IMR-90 (cell line): Measurements from ENCODE around the gene EFNB2. TPM values are rescaled to one million over a fixed set of nuclear protein-coding genes. Genes with fewer than 3 reads are reported as not detected.

Experiments
- ATAC-seq: fragments of 200-7000 bp; cut with Tn5 transposase; 2 replicates; pipeline ENCODE4 v1.9.1; 2020; ENCODE audit warnings: low read depth, mild to moderate bottlenecking, moderate library complexity
- BruUV-seq: library from RNA; stranded (reverse); fragments of 400-500 nt; replicated peaks from 2 replicates; lab custom pipeline; 2021; lab: Mats Ljungman, UMichigan
- CTCF ChIA-PET: fragments of 300-600 bp; formaldehyde crosslinking; extraction: SDS; loops from one replicate; lab custom pipeline; 2021; ENCODE audit warnings: antibody characterized with exemption; lab: Yijun Ruan, JAX
- POLR2A ChIA-PET: fragments of 300-600 bp; sonication (Branson Sonifier 250); formaldehyde crosslinking; loops from one replicate; lab custom pipeline; 2022; ENCODE audit warnings: antibody characterized with exemption; ENCODE audit not compliant: unreplicated experiment; lab: Charles Lee
- DNase-seq: peaks from one replicate; pipeline ENCODE4 v3.0.0; 2013
- H2AFZ ChIP-seq: replicated peaks from 2 replicates; pipeline ENCODE3; 2013; ENCODE audit warnings: low read length, mild to moderate bottlenecking; ENCODE audit not compliant: poor library complexity
- H2AK5ac ChIP-seq: 2 replicates; pipeline ENCODE4 v1.6.1; 2013; ENCODE audit warnings: low read depth, low read length, inconsistent platforms
- H2AK9ac ChIP-seq: replicated peaks from 2 replicates; pipeline ENCODE3; 2013; ENCODE audit warnings: mild to moderate bottlenecking, low read depth, low read length, moderate library complexity; ENCODE audit not compliant: poor library complexity
- H2BK120ac ChIP-seq: 2 replicates; pipeline ENCODE4 v1.6.1; 2013; ENCODE audit warnings: low read depth, low read length, inconsistent platforms
- H2BK15ac ChIP-seq: 3 replicates; pipeline ENCODE4 v1.6.1; 2013; ENCODE audit warnings: low read depth, low read length, inconsistent platforms
- H2BK20ac ChIP-seq: 2 replicates; pipeline ENCODE4 v1.6.1; 2013; ENCODE audit warnings: low read depth, mild to moderate bottlenecking, inconsistent platforms, low read length, moderate library complexity
- H2BK5ac ChIP-seq: 2 replicates; pipeline ENCODE4 v1.6.1; 2013; ENCODE audit warnings: mild to moderate bottlenecking, low read depth, low read length, inconsistent platforms; ENCODE audit not compliant: poor library complexity, severe bottlenecking
- H3K14ac ChIP-seq: replicated peaks from 2 replicates; pipeline ENCODE4 v1.6.1; 2013; ENCODE audit warnings: low read depth, low read length, inconsistent platforms
- H3K18ac ChIP-seq: 2 replicates; pipeline ENCODE4 v1.6.1; 2013; ENCODE audit warnings: low read depth, low read length, control low read depth
- H3K23ac ChIP-seq: 2 replicates; pipeline ENCODE4 v1.6.1; 2013; ENCODE audit warnings: low read depth, low read length, inconsistent platforms
- H3K27ac ChIP-seq: 2 replicates; pipeline ENCODE4 v1.5.1; 2013; ENCODE audit warnings: mild to moderate bottlenecking, control low read depth, low read length; ENCODE audit not compliant: insufficient read depth
- H3K27me3 ChIP-seq: 2 replicates; pipeline ENCODE4 v1.6.1; 2013; ENCODE audit warnings: low read length; ENCODE audit not compliant: control insufficient read depth, insufficient read depth
- H3K36me3 ChIP-seq: 2 replicates; pipeline ENCODE4 v1.6.1; 2013; ENCODE audit warnings: low read length, mixed read lengths; ENCODE audit not compliant: control insufficient read depth, insufficient read depth
- H3K4ac ChIP-seq: 2 replicates; pipeline ENCODE4 v1.6.1; 2013; ENCODE audit warnings: low read depth, low read length, inconsistent platforms
- H3K4me1 ChIP-seq: 2 replicates; pipeline ENCODE4 v1.6.1; 2013; ENCODE audit warnings: low read length, mixed read lengths; ENCODE audit not compliant: control insufficient read depth, insufficient read depth
- H3K4me2 ChIP-seq: 2 replicates; pipeline ENCODE4 v1.6.1; 2013; ENCODE audit warnings: low read depth, mild to moderate bottlenecking, control low read depth, low read length, moderate library complexity
- H3K4me3 ChIP-seq: 2 replicates; pipeline ENCODE4 v1.5.1; 2013; ENCODE audit warnings: low read depth, mild to moderate bottlenecking, control low read depth, low read length, moderate library complexity; ENCODE audit not compliant: insufficient read depth
- H3K56ac ChIP-seq: 2 replicates; pipeline ENCODE4 v1.6.1; 2013; ENCODE audit warnings: low read length, inconsistent platforms; ENCODE audit not compliant: insufficient read depth; ENCODE audit errors: extremely low read depth
- H3K79me1 ChIP-seq, 2 experiments: 2 replicates each; pipeline ENCODE4 v1.6.1; 2013; ENCODE audit warnings: low read length in 2 of 2, inconsistent platforms in 1 of 2, low read depth in 1 of 2
- H3K9ac ChIP-seq: 2 replicates; pipeline ENCODE4 v1.6.1; 2013; ENCODE audit warnings: low read depth, low read length, control low read depth
- H3K9me1 ChIP-seq: 2 replicates; pipeline ENCODE4 v1.6.1; 2013; ENCODE audit warnings: low read length, inconsistent platforms; ENCODE audit not compliant: insufficient read depth
- H3K9me3 ChIP-seq: 2 replicates; pipeline ENCODE4 v1.6.1; 2013; ENCODE audit warnings: low read length; ENCODE audit not compliant: control insufficient read depth, insufficient read depth
- H4K20me1 ChIP-seq: 2 replicates; pipeline ENCODE4 v1.6.1; 2013; ENCODE audit warnings: low read length, inconsistent platforms; ENCODE audit not compliant: insufficient read depth
- H4K5ac ChIP-seq: 2 replicates; pipeline ENCODE4 v1.6.1; 2013; ENCODE audit warnings: mild to moderate bottlenecking, low read depth, low read length, control low read depth
- H4K8ac ChIP-seq, 2 experiments: 2 replicates each; pipeline ENCODE4 v1.6.1; 2013; ENCODE audit warnings: low read depth in 2 of 2, low read length in 2 of 2, control low read depth in 1 of 2, inconsistent platforms in 1 of 2
- H4K91ac ChIP-seq: 2 replicates; pipeline ENCODE4 v1.6.1; 2013; ENCODE audit warnings: low read depth, low read length, inconsistent platforms; ENCODE audit not compliant: insufficient read depth
- BHLHE40 ChIP-seq: fragments of 150-350 bp; IDR thresholded peaks from 2 replicates; pipeline ENCODE4 v1.6.1; 2016; ENCODE audit warnings: mild to moderate bottlenecking, low read depth, low read length
- CEBPB ChIP-seq: IDR thresholded peaks from 2 replicates; pipeline ENCODE4 v1.6.1; 2012; ENCODE audit warnings: low read depth, low read length, improper control_type of control experiment
- CHD1 ChIP-seq: IDR thresholded peaks from 2 replicates; pipeline ENCODE4 v1.6.1; 2012; ENCODE audit warnings: low read depth, low read length, improper control_type of control experiment
- FOS ChIP-seq: fragments of 150-350 bp; IDR thresholded peaks from 2 replicates; pipeline ENCODE4 v1.6.1; 2016; ENCODE audit warnings: low read depth, low read length
- MAFK ChIP-seq: IDR thresholded peaks from 2 replicates; pipeline ENCODE4 v1.6.1; 2012; ENCODE audit warnings: low read depth, low read length, improper control_type of control experiment
- MAZ ChIP-seq: IDR thresholded peaks from 2 replicates; pipeline ENCODE4 v1.6.1; 2012; ENCODE audit warnings: low read depth, mild to moderate bottlenecking, low read length, improper control_type of control experiment, moderate library complexity, borderline replicate concordance
- MXI1 ChIP-seq: IDR thresholded peaks from 2 replicates; pipeline ENCODE4 v1.6.1; 2012; ENCODE audit warnings: low read depth, mild to moderate bottlenecking, low read length, moderate library complexity, borderline replicate concordance
- NFE2L2 ChIP-seq: fragments of 150-350 bp; IDR thresholded peaks from 2 replicates; pipeline ENCODE4 v1.6.1; 2016; ENCODE audit warnings: low read depth, mild to moderate bottlenecking, low read length
- POLR2A ChIP-seq: IDR thresholded peaks from 2 replicates; pipeline ENCODE4 v1.6.1; 2012; ENCODE audit warnings: mild to moderate bottlenecking, low read depth, low read length
- RAD21 ChIP-seq: IDR thresholded peaks from 2 replicates; pipeline ENCODE4 v1.6.1; 2012; ENCODE audit warnings: low read length, improper control_type of control experiment
- RCOR1 ChIP-seq: IDR thresholded peaks from 2 replicates; pipeline ENCODE4 v1.6.1; 2012; ENCODE audit warnings: mild to moderate bottlenecking, low read length, improper control_type of control experiment; ENCODE audit not compliant: insufficient replicate concordance
- RFX5 ChIP-seq: IDR thresholded peaks from 2 replicates; pipeline ENCODE4 v1.8.0; 2012; ENCODE audit warnings: low read depth, mild to moderate bottlenecking, low read length, moderate library complexity
- SMC3 ChIP-seq: fragments of 150-350 bp; IDR thresholded peaks from 2 replicates; pipeline ENCODE4 v1.6.1; 2016; ENCODE audit warnings: low read depth, mild to moderate bottlenecking, antibody characterized with exemption, low read length, moderate library complexity
- WGBS, 2 experiments: methylation state at CpG; one replicate each; pipeline versions ENCODE4 v1.1.5 to v1.1.7; 2013; ENCODE audit warnings: missing lambda C conversion rate in 2 of 2; ENCODE audit not compliant: insufficient read length in 1 of 2; ENCODE audit errors: extremely low coverage in 2 of 2; 5-methylcytosine and 5-hydroxymethylcytosine counted together
- dilution Hi-C: fragments of 300-500 bp; cut with HindIII; formaldehyde crosslinking; loops from one replicate; pipeline ENCODE4 v1.14.3; 2018; ENCODE audit warnings: low sequenced_read_pairs; ENCODE audit not compliant: unreplicated experiment
- in situ Hi-C: fragments of 300-500 bp; cut with MboI; formaldehyde crosslinking; loops from 3 replicates; pipeline ENCODE4 v1.14.3; 2019; ENCODE audit warnings: low sequenced_read_pairs, inconsistent platforms, mixed read lengths
- intact Hi-C: fragments of 100-400 bp; cut with micrococcal nuclease; formaldehyde crosslinking; loops from 2 replicates; pipeline ENCODE4 v1.10.0; 2022
- polyA plus RNA-seq, 3 experiments: library from polyadenylated mRNA; depleted of rRNA; stranded (reverse); fragments of >200 nt; gene quantifications; 2 replicates each; pipeline ENCODE4 v1.2.3, GENCODE V29; 2012; ENCODE audit warnings: low replicate concordance in 1 of 3
- total RNA-seq: library from RNA; depleted of rRNA; stranded (reverse); fragments of >200 nt; gene quantifications from 2 replicates; pipeline ENCODE4 v1.2.3, GENCODE V29; 2012
- TF ChIP-seq, protein P1 (sequence below): fragments of 150-350 bp; IDR thresholded peaks from 2 replicates; pipeline ENCODE4 v1.6.1; 2017; ENCODE audit warnings: mild to moderate bottlenecking, antibody characterized with exemption, low read length, low read depth
- TF ChIP-seq, protein P2 (sequence below): fragments of 150-350 bp; IDR thresholded peaks from 2 replicates; pipeline ENCODE4 v1.6.1; 2016; ENCODE audit warnings: low read depth, mild to moderate bottlenecking, low read length, moderate library complexity, borderline replicate concordance
- TF ChIP-seq, protein P3 (sequence below): conservative IDR thresholded peaks from 2 replicates; pipeline ENCODE4 v1.5.1; 2012; ENCODE audit warnings: mild to moderate bottlenecking, low read depth, low read length, improper control_type of control experiment

The EFNB2 gene
- total and polyA plus RNA-seq, 2 of the 4 experiments (the other 2 are of a cell fraction): 5.4 to 6.0 TPM

DNA sequence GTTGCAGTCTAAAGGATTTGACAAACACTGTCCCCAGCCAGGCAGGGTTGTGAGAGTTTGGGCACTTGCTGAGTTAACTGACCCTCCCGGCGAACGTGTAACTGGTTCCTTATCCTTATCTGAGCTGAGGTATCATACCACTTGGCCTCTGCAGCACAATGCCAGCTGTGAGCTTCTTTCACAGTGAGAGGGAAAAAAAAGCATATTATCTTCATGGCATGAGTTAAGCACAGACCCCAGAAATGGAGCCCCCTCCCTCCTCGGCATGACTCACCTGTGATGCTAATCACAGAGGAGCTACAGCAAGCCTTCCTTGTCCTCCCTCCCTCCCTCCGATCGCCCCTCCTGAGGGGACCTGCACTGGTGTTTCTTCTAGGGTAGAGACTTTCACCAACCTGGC lies 60.5 kb downstream of the EFNB2 start:
- POLR2A ChIA-PET: no interaction called here
- H4K20me1 ChIP-seq: no peaks in the 10 kb centered on the region

More for the DNA sequence above, 60.5 kb downstream of the EFNB2 start:
- Histone ChIP-seq H3K4ac (no peak overlapping the region), H3K18ac (no peak overlapping the region), H2BK20ac (no peak overlapping the region), H3K4me3 (no peak overlapping the region), H3K9ac (no peak overlapping the region), H3K36me3 (no peaks in the 10 kb centered on the region), H3K4me1 (no peaks in the 10 kb centered on the region), H3K79me1 (no peaks in the 10 kb centered on the region), H2AK5ac (no peak overlapping the region), H3K27ac (no peak overlapping the region), H4K8ac (no peak overlapping the region), H2AFZ (no peak overlapping the region), H3K27me3 (no peaks in the 10 kb centered on the region), H4K91ac (no peak overlapping the region), H3K9me3 (no peaks in the 10 kb centered on the region), H3K23ac (no peak overlapping the region), H2AK9ac (no peak overlapping the region), H3K4me2 (no peak overlapping the region), H2BK15ac (no peak overlapping the region), H3K9me1 (no peaks in the 10 kb centered on the region), H4K5ac (no peak overlapping the region), H3K14ac (no peak overlapping the region), H3K56ac (no peak overlapping the region), H2BK5ac (no peak overlapping the region), H2BK120ac (no peak overlapping the region)
- TF ChIP-seq, protein P1, sequence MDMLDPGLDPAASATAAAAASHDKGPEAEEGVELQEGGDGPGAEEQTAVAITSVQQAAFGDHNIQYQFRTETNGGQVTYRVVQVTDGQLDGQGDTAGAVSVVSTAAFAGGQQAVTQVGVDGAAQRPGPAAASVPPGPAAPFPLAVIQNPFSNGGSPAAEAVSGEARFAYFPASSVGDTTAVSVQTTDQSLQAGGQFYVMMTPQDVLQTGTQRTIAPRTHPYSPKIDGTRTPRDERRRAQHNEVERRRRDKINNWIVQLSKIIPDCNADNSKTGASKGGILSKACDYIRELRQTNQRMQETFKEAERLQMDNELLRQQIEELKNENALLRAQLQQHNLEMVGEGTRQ: no peak
- TF ChIP-seq POLR2A (no peak), MAFK (no peak), MAZ (no peak), RAD21 (no peak), FOS (no peak), SMC3 (no peak), CEBPB (no peak), CHD1 (no peak), MXI1 (no peak), RCOR1 (no peak), RFX5 (no peak), NFE2L2 (no peak), BHLHE40 (no peak)
- TF ChIP-seq, protein P2, sequence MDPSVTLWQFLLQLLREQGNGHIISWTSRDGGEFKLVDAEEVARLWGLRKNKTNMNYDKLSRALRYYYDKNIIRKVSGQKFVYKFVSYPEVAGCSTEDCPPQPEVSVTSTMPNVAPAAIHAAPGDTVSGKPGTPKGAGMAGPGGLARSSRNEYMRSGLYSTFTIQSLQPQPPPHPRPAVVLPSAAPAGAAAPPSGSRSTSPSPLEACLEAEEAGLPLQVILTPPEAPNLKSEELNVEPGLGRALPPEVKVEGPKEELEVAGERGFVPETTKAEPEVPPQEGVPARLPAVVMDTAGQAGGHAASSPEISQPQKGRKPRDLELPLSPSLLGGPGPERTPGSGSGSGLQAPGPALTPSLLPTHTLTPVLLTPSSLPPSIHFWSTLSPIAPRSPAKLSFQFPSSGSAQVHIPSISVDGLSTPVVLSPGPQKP: no peak
- TF ChIP-seq, protein P3, sequence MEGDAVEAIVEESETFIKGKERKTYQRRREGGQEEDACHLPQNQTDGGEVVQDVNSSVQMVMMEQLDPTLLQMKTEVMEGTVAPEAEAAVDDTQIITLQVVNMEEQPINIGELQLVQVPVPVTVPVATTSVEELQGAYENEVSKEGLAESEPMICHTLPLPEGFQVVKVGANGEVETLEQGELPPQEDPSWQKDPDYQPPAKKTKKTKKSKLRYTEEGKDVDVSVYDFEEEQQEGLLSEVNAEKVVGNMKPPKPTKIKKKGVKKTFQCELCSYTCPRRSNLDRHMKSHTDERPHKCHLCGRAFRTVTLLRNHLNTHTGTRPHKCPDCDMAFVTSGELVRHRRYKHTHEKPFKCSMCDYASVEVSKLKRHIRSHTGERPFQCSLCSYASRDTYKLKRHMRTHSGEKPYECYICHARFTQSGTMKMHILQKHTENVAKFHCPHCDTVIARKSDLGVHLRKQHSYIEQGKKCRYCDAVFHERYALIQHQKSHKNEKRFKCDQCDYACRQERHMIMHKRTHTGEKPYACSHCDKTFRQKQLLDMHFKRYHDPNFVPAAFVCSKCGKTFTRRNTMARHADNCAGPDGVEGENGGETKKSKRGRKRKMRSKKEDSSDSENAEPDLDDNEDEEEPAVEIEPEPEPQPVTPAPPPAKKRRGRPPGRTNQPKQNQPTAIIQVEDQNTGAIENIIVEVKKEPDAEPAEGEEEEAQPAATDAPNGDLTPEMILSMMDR: no peak
- dilution Hi-C loops (no loop called here), in situ Hi-C loops (no loop called here), intact Hi-C loops (no loop called here)
- CTCF ChIA-PET: no interaction called here
- no CpG with 5 or more reads among the region's 6 CpGs for WGBS, 2 experiments
- BruUV-seq: no TSS peak
- ATAC-seq (no peak), DNase-seq (no peak)
